A673 (cell line): Measurements from ENCODE around the gene SMPDL3B. TPM values are rescaled to one million over a fixed set of nuclear protein-coding genes. Genes with fewer than 3 reads are reported as not detected.
A peak's percentile ranks its signal among the peaks of the same experiment; 100 is the strongest.

Experiments
- BruUV-seq: library from RNA; stranded (reverse); fragments of 400-500 nt; replicated peaks from 2 replicates; lab custom pipeline; 2021; lab: Mats Ljungman, UMichigan
- CTCF ChIA-PET: fragments of 300-600 bp; sonication (Branson Sonifier 250); formaldehyde crosslinking; loops from one replicate; lab custom pipeline; 2022; ENCODE audit warnings: antibody characterized with exemption; lab: Charles Lee
- POLR2A ChIA-PET: fragments of 300-600 bp; sonication (Branson Sonifier 250); formaldehyde crosslinking; loops from one replicate; lab custom pipeline; 2022; ENCODE audit warnings: antibody characterized with exemption; ENCODE audit not compliant: low non-redundant PET; lab: Charles Lee
- DNase-seq: peaks from one replicate; pipeline ENCODE4 v3.0.0-alpha.2; 2015; ENCODE audit warnings: low spot score
- H3K27ac ChIP-seq: fragments of 200-600 bp; sonication (generic); 2 replicates; pipeline ENCODE4 v1.5.1; 2016; ENCODE audit warnings: mixed run types, low read depth, mild to moderate bottlenecking, mixed read lengths, antibody characterized with exemption, low read length; ENCODE audit not compliant: poor library complexity, severe bottlenecking
- H3K27me3 ChIP-seq: fragments of 200-600 bp; sonication (generic); replicated peaks from 2 replicates; pipeline ENCODE4 v1.6.1; 2017; ENCODE audit warnings: mixed run types, low read depth, mild to moderate bottlenecking, mixed read lengths, antibody characterized with exemption, low read length; ENCODE audit not compliant: insufficient read depth, poor library complexity
- H3K36me3 ChIP-seq: fragments of 200-600 bp; sonication (generic); 2 replicates; pipeline ENCODE4 v1.6.1; 2016; ENCODE audit warnings: mixed run types, mild to moderate bottlenecking, mixed read lengths, antibody characterized with exemption, low read length; ENCODE audit not compliant: insufficient read depth, poor library complexity, severe bottlenecking
- H3K4me1 ChIP-seq: fragments of 200-600 bp; sonication (generic); 2 replicates; pipeline ENCODE4 v1.6.1; 2017; ENCODE audit warnings: mixed run types, mild to moderate bottlenecking, mixed read lengths, antibody characterized with exemption, low read length; ENCODE audit not compliant: insufficient read depth, poor library complexity, severe bottlenecking
- H3K4me3 ChIP-seq: fragments of 200-600 bp; sonication (generic); 2 replicates; pipeline ENCODE4 v1.5.1; 2016; ENCODE audit warnings: low read depth, mixed run types, mild to moderate bottlenecking, mixed read lengths, low read length; ENCODE audit not compliant: poor library complexity, severe bottlenecking
- H3K9me3 ChIP-seq: fragments of 200-600 bp; sonication (generic); 2 replicates; pipeline ENCODE4 v1.6.1; 2016; ENCODE audit warnings: mixed run types, low read depth, mild to moderate bottlenecking, mixed read lengths, antibody characterized with exemption, low read length; ENCODE audit not compliant: poor library complexity, severe bottlenecking
- CTCF ChIP-seq: fragments of 300-800, 200-600 bp; sonication (generic); conservative IDR thresholded peaks from 2 replicates; pipeline ENCODE4 v1.5.1; 2017; ENCODE audit warnings: low read depth, mild to moderate bottlenecking, antibody characterized with exemption, low read length, moderate library complexity, mixed read lengths
- EZH2 ChIP-seq: fragments of 200-600 bp; sonication (generic); IDR thresholded peaks from 2 replicates; pipeline ENCODE4 v1.6.1; 2017; ENCODE audit warnings: borderline replicate concordance, low read depth, mild to moderate bottlenecking, mixed read lengths, antibody characterized with exemption, low read length; ENCODE audit not compliant: poor library complexity, severe bottlenecking
- intact Hi-C: fragments of 100-400 bp; cut with micrococcal nuclease; formaldehyde crosslinking; loops from one replicate; pipeline ENCODE4 v1.10.0; 2022; ENCODE audit not compliant: unreplicated experiment
- total RNA-seq: library from RNA; stranded (reverse); gene quantifications from 2 replicates; pipeline ENCODE4 v1.2.3, GENCODE V29; 2021

Gene SMPDL3B
- total RNA-seq, 1 experiment from 2014 or later, result 0.62 TPM

GRCh38 chr1:27937524-27937836, 2.7 kb downstream of the SMPDL3B start:
- peaks cover 4% of the 10 kb centered on the region for H3K4me1 ChIP-seq
- CTCF ChIA-PET, result interaction anchor here (1.0 kb wide), 1 partner anchor 42 kb away, joined by 3 read pairs; no protein-coding TSS in a partner anchor

GRCh38 chr1:27938488-27938887, 3.7 kb downstream of the SMPDL3B start:
- Histone ChIP-seq H3K9me3 (no peaks in the 10 kb centered on the region), H3K36me3 (no peaks in the 10 kb centered on the region), H3K27me3 (no peaks in the 10 kb centered on the region), H3K4me1 (peaks cover 4% of the 10 kb centered on the region), H3K27ac (no peak overlapping the region), H3K4me3 (no peak overlapping the region)
- CTCF ChIA-PET, result interaction anchor here (0.5 kb wide), 1 partner anchor 10 kb away, joined by 9 read pairs; no protein-coding TSS in a partner anchor
- TF ChIP-seq CTCF (no peak), EZH2 (no peak)
- POLR2A ChIA-PET, result interaction anchor here (0.6 kb wide), 1 partner anchor 43 kb away, joined by 4 read pairs; no protein-coding TSS in a partner anchor
- no TSS peak for BruUV-seq
- DNase-seq, result no peak
- intact Hi-C loops, result no loop called here

More at GRCh38 chr1:27937524-27937836, 2.7 kb downstream of the SMPDL3B start:
- Histone ChIP-seq H3K9me3 (no peaks in the 10 kb centered on the region), H3K36me3 (no peaks in the 10 kb centered on the region), H3K4me3 (no peak overlapping the region), H3K27me3 (no peaks in the 10 kb centered on the region), H3K27ac (no peak overlapping the region)
- POLR2A ChIA-PET, result no interaction called here
- no TSS peak for BruUV-seq
- TF ChIP-seq CTCF (no peak), EZH2 (no peak)
- DNase-seq, result no peak
- intact Hi-C loops, result no loop called here

- no peaks in the 10 kb centered on the region for H3K36me3 ChIP-seq
- TF ChIP-seq EZH2 (no peak), CTCF (peak; percentile 66)
- no TSS peak for BruUV-seq
- H3K9me3 ChIP-seq, result no peaks in the 10 kb centered on the region
- CTCF ChIA-PET, result interaction anchor here (1.0 to 1.2 kb wide), 2 partner anchors 9 to 39 kb away, joined by 3 to 8 read pairs; no protein-coding TSS in a partner anchor
- H3K4me3 ChIP-seq, result no peak overlapping the region
- no peaks in the 10 kb centered on the region for H3K27me3 ChIP-seq
- no peak overlapping the region for H3K27ac ChIP-seq
- POLR2A ChIA-PET, result no interaction called here
- peaks cover 4% of the 10 kb centered on the region for H3K4me1 ChIP-seq
- intact Hi-C loops, result no loop called here
- DNase-seq, result peak; percentile 61
These were observed 5.5 kb downstream of the SMPDL3B start for GRCh38 chr1:27940297-27940696.
